NCI-H748 (cell line): ENCODE measurements around the gene OPCML.
A peak's percentile ranks its signal among the peaks of the same experiment; 100 is the strongest.

ENCODE experiments used
- DNase-seq: peaks from one replicate; lab custom pipeline; 2025; ENCODE audit not compliant: unreplicated experiment; lab: John Stamatoyannopoulos, UW

Gene OPCML

DNA sequence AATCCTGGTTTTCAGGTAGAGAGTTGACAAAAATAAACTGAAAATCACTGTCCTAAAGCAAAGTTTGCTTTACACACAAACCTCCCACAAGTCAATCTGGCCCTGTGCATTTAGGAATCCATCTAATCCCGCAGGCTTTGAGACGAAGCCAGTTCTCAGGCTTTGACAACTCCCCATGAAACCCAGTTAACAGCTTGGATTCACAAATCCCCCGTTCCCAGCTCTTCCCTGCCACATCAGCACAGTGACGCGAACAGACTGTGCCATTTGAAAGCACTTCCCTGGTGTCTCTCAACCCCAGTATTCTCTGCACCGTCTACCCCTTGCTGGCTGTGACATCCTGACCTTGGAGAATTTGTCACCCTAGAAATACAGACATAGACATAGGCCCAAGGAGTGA lies 117.8 kb downstream of the OPCML start:
- no peak for DNase-seq

DNA sequence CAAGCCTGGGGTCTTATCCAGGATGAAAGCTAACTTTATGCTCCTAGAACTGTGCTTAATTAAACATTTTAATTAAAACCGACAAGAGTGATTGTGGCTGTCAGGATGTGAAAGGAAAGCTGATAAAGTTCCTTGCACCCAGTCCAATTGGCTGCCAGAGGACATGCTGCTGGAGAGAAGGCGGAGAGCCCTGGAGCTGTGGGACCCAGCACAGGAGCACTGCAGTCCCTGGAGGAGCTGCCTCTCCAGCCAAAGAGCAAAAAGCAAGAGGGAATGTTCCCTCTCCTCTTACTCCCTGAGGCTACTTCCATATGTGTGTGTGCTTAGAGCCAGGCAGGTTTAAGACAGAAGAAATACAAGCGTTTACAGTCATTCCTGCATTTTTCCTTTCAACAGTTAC lies 118.6 kb downstream of the OPCML start:
- no peak for DNase-seq

DNA sequence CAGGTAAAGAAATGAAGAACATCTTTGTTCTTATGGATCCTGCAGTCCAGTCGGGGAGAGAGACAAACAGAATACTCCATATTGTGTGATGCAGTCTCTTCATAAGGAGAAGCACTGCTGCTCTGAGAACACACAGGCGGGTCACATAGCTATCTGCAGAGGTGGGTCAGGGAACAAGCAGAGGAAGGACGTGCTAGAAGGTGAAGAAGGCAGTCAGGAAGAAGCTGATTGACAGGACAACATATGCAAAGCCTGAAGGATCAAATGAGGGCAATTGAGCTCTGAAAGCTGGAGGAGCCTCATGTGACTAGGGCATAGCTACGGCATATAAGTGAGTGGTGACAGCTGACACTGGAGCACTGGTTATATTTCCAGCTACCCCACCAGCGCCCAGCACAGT lies 122.5 kb downstream of the OPCML start:
- DNase-seq, result no peak

DNA sequence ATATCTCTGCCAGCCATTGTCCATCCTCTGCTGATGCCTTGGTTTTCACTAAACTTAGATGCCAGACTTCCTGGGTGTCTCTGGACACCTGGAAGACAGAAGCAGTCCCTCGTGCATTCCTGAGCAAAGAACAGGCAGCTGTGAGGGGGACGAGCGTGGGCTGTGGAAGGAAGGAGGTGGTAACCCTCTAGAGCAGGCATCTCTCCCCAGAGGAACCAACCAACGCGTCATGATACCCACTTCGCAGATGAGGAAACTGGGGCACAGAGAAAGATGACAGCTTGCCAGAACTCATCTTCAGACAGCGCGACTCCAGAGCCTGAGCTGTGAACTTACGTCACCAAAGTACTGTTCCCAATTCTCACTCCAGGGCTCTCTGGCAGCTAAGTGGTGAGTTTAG lies 123.4 kb downstream of the OPCML start:
- no peak for DNase-seq

DNA sequence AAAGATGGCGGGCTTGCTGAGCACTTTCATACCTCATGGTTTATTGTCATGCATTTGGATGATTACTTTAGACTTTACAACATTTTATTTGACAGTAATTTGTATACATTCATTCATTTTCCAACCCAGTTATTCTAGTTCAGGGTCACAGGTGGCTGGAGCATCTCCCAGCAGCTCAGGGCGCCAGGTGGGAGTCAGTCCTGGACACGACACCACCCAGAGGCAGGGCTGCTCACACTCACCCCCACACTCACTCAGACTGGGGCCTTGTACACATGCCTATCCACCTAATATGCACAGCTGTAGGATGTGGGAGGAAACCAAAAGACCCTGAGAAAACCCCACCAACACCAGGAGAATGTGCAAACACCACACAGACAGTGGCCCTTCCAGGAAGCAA lies 123.9 kb downstream of the OPCML start:
- no peak for DNase-seq

DNA sequence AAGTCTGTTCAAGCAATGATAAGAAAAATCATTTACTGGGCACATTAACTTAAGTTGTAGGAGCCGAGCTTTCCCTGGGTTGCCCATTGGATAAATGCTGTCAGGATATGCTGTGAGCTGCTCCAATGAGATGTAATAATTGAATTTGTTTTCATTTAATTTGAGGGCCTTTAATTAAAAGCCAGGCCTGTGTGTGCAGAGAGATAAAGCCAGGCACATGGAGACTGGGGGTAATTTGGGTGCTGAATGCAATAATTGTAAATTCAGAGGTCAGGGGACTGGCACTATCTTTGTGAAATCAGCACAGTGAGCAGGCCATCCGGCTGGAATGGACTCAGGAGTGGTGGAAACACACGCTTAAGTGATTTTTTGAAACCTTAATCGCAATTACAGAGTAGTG lies 125.8 kb downstream of the OPCML start:
- DNase-seq, result no peak

DNA sequence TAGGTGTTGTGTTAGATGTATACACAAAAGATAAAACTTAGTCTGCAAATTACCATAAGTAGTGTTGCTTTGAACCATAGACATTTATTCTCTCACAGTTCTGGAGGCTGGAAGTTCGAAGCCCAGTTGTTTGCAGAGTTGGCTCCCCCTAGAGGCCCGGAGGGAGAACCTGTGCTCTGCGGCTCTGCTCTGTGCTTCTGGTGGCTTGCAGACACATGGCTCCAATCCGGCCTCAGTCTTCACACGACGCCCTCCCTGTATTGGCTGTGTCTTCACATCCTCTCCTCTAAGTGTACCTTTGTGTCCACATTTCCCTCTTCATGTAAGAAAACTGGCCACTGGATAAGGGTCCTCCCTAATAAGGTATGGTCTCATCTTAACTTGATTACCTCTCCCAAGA lies 128.4 kb downstream of the OPCML start:
- peak; percentile 31 for DNase-seq

DNA sequence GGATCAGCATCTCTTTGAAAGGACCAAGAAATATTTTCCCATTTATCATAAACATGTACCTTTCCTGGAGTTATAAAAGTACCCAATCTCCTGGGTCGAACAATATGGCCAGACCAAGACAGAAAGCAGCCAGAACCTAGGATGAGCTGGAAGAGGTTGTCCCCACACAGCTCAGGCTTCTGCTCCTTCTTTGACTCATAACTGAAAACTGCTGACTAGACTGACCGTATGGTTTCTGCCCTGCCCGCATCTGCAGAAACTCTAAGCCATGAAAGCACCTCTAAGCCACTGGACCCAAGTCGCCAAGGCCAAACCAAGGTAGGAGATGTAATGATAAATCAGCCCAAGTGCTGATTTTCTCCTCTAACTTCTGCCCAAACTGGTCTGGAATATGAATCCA lies 129.8 kb downstream of the OPCML start:
- no peak for DNase-seq

DNA sequence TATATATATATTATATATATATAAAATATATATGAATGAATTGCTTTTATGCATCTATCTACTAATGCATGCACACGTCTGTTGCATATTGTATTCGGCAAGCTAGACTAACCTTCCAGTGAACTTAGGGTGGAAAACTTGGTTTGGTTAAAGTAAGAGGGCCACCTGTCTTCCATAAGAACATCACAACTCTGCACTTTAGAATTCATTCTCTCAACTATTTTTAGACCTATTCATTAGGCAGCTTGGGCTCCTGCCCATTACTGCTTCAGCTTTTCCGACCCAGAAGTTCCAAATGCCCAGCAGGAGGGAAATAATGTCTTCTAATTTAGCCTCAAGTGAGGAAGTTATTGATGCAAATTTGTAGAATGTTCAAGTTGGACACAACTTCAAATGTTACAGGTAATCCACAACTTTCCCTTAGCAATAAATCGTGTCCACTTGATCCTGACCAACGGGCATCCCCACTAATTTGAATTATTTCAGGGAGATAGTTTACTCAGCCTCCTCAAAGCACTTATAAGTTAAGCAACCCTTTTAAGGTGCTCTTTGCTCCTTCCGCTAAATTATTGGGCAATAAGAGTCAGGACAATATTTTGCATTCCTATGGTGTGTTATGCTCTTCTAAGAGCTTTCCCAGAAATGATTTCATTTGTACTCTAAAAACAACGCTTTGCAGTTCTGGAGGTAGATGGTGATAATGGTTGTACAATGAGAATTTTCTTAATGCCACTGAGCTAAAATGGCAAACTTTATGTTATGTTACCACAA lies 132.3 kb downstream of the OPCML start:
- no peak for DNase-seq

DNA sequence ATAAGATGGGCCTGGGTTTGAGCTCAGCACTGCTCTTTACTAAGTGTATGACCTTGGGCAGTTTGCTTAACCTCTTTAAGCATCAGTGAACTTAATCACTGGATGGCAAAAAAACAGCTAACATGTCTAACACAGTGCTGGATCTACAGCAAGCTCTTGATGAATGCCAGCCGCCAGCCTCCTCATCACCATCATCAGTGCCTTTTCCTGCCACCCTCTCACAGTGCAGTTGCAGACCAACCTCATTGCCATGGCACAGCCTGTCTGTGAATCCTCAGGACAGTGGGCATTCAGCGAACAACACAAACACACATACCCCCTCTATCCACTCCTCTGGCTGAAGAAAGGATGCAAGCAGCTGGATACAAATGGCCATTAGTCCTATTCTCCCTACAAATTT lies 133.0 kb downstream of the OPCML start:
- DNase-seq, result no peak

DNA sequence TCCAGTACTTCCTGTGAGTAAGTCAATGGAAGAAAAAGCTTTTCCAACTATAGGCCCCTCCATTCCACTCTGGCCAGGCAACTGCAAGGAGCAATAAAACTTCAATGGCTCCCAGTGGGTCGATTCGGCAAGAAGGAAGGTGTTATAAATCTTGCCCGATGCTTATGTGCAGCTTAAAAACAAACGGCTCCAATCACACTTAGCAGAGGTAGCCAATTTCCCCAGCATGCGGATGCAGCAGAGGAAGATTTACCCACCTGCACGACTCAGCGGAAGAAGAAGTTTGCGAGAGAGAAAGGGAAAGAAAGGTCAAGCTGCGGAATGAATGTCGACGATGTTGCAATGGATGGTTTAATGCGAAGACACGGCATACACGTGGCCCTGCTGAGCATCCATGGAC lies 141.5 kb downstream of the OPCML start:
- DNase-seq, result no peak

DNA sequence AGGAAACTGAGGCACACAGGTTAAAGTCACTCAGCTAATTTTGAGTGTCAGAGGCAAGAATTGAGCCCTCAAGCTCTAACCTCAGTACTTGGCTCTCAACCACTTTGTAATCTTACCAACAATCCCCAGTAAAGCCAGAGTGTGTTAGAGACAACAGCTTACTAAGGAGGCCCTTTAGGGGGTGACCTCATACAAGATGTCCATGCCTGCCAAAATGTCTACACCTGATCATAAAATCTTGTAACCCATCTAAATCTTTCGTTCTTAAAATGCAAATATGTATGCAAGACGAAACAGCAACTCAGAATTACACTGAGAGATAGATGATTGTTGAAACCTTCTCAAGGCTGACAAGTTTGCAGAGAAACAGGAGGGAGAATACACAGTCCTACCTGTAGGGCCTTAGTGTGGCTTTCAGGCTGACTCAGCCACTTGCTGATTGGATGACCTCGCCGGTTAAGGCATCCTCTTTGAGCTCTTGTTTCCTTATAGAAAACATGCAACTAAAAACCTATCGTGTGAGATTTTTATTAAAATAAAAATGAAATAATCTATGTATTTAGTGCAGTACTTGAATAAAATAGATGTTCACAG lies 143.2 kb downstream of the OPCML start:
- DNase-seq, result no peak

DNA sequence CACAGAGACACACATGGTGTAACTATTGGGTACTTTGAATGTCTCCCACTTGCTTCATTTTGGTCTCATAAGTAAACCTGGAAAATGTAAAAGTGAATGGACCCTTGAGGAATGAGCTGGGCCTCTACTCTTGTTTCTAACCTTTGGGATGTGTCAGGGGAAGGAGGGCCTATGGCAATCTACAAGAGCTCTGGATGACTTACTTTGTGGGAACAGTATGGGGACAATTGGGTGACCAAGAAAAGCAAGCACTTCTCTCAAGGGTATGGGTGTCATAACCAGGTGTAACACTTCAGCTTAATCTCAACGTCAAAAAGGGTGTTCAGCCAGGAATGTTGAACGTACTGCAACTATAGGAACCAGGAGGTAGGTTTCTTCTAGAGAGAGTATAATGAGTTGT lies 144.0 kb downstream of the OPCML start:
- DNase-seq, result no peak

DNA sequence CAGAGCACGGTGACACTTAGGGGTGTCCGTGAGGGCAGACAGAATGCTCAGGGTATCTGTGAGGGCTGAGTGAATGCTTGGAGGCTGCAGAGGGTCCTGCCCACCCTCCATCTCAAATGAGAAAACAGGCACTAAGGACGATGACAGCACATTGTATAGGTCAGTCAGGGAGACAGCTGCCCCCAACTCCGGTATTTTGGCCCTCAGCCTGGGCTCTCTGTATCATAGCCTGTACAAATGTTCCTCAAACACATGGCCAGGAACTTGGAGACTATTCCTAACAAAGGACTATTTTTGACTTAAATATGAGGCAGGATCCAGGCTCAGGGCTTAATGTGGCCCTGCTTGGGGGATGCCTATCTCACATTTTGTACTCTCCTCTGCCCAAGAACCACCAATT lies 145.4 kb downstream of the OPCML start:
- DNase-seq, result no peak

DNA sequence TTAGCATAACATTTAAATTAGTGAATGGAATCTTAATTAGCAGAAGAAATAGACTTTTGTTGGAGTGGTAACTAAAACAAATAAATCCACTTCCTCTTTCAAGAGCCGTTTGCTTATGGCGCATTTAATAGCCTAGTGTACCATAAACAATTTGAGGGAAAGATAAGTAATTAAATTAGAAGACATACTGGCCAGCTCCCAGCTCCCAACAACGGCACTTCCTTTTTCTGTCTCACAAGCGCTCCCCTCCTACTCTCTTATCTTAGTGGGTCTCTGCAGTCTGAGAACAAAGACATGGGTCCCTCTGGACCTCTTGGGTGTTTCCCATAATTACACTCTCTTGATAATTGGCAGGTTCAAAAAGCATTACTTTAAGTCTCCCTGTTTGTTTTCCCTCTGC lies 146.0 kb downstream of the OPCML start:
- DNase-seq, result peak; percentile 95

DNA sequence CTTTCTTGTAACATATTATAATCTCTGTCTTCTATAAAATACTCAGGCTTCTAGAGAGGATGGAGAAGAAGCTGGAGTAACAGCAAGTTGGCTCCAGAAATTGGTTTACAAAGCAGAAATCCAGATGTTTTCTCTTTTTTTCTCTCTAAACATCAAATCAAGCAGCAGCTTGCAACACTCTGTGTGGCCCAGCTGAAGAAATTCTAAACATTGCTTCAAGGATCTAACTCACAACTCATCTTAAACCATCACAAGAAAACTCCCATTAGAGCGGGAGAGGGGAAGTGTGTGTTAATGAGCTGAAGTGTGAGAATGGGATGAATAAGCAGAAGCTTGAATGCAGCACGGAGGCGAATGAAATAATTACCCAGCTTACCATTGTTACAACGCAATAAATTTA lies 146.5 kb downstream of the OPCML start:
- peak; percentile 49 for DNase-seq

DNA sequence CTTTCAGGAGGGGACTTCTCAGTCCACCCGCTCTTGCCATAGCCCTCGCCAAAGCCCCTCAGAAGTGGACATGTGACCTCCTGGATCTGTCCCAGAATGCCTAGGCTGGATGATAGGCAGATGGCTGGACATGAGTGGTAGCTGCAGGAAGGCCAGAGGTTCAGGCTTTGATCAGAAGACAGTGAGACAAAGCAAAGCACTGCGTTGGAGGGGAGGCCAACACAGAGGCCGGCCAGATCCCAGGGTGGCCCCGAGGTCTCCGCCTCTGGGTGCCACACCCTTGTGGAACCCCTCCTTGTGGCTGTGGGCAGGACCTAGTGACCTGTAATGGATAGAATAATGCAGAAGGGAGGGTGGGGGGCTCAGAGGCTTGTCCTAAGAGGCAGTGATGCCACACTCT lies 147.6 kb downstream of the OPCML start:
- DNase-seq, result no peak

DNA sequence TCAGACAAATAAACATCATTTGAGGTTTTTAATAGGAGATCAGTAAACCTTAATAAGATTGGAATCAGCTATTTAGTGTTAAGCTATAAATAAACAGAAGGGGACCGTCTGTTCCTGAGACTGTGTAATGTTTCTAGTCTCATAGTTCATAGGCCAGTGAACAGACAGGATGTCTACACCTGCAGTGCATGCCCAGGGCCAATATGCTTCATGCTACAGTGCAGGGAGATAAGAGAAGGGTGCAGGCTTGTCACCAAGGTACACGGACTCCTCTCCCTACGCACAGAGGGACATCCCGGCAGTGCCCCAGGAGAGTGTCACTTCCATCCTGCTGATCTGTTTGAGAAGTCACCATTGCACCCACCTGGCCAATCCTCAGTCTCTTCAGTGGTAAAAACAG lies 148.6 kb downstream of the OPCML start:
- DNase-seq, result no peak

DNA sequence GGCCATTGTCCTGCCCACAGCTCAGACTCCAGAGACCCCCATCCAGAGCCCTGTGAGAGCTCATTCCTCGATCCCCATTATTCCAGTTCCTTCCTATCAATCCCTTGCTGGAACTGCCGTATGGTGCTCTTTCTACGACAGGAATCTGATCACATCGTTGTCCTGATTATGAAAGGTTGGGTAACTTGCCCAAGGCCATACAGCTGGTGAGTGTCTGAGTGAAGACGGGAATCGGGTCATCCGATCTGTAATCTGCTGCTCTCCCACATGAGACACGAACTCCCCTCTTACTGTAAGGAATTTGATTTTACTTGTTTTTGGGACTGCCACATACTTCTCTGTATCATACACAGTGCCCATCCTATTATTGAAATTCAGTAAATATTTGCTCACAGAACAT lies 149.1 kb downstream of the OPCML start:
- DNase-seq, result no peak

DNA sequence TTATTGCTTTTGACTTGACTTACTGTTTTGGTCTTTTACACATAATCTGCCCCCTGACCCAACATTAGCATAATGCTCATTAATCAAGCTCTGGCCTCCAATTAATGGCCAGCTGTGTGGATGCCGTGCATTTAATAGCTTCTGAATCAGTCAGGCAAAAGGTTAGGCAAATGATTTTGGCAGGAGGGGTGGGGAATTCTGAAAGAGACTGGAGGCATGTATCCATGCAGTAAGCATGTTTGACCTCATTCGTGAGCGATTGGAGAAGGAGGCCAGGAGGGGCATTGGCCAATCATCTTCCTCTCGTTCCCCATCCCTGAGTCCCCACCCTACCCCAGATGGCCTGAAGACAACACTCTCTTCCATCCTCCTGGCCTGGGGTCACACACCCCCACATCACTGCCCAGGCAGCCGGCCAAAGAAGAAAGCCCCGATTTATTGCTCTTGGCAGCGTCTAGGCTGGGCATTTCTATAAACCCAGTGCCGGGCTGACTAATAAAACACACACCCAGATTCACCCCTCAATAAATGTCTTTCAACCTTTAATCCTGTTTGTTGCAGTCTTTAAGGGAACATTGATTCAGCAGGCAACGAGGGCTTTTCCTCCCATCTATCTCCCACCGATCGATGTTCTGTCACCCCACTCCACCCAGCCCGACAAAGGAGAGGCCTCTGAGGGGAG lies 150.0 kb downstream of the OPCML start:
- DNase-seq, result no peak

DNA sequence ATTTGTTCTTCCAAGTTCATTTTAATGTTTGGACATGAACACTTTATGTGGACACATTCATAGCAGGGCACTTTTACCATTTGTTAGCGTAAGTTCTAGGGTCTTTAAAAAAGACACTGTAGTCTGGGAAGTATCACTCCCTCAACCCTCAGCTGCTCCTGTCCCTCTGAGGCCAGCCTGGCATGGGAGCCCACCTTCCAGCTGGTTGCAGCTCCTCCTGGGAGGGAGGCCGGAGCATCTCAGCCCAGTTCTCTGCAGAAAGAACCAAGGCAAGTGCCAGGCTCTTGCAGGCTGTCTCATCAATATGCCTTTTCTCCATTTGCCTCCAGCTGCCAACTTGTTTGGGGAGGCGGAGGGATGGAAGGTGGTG lies 150.6 kb downstream of the OPCML start:
- no peak for DNase-seq

DNA sequence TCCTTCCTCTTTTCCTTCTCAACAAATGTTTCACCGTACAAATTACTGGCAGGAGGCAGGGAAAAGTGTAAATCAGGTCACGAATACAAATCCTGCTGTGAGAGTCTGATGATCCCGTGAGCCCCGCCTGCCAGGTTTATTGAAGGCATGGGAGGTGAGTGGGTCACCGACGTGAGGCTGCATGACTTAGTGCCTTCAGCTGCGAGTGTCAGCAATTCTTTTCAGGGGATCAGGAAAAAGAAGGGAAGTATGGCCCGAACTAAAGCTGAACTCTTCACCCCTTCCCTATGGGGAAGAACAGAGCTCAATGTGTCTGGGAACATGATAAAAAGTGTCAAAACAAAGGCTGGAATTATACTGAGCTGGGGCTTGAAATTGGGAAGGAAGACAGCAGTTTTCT lies 166.2 kb downstream of the OPCML start:
- DNase-seq, result no peak

DNA sequence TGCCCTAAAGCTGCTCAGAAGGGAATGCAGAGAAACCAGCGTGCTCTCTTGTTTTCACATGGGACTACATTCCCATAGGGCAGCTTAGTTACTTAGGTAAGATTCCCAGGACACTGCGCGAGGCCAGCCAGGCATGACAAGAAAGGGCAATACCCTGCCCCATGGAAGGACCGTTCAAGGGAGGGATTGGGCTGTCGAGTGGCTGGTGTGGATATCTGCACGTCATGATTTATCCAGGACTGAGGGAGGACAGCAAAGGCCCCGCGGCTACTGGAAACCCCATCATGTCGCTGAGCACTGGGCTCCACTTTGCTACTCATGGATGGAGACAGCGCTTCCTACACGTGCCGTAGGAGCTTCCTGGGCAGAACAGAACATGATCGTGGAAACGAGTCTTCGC lies 169.4 kb downstream of the OPCML start:
- no peak for DNase-seq
